IMR-90 (cell line): ENCODE results near the gene TCF7L1. TPM values are rescaled to one million over a fixed set of nuclear protein-coding genes. Genes with fewer than 3 reads are reported as not detected.

Experiments
- ATAC-seq: fragments of 200-7000 bp; cut with Tn5 transposase; 2 replicates; pipeline ENCODE4 v1.9.1; 2020; ENCODE audit warnings: low read depth, mild to moderate bottlenecking, moderate library complexity
- BruUV-seq: library from RNA; stranded (reverse); fragments of 400-500 nt; replicated peaks from 2 replicates; lab custom pipeline; 2021; lab: Mats Ljungman, UMichigan
- CTCF ChIA-PET: fragments of 300-600 bp; formaldehyde crosslinking; extraction: SDS; loops from one replicate; lab custom pipeline; 2021; ENCODE audit warnings: antibody characterized with exemption; lab: Yijun Ruan, JAX
- POLR2A ChIA-PET: fragments of 300-600 bp; sonication (Branson Sonifier 250); formaldehyde crosslinking; loops from one replicate; lab custom pipeline; 2022; ENCODE audit warnings: antibody characterized with exemption; ENCODE audit not compliant: unreplicated experiment; lab: Charles Lee
- DNase-seq: peaks from one replicate; pipeline ENCODE4 v3.0.0; 2013
- H2AFZ ChIP-seq: replicated peaks from 2 replicates; pipeline ENCODE3; 2013; ENCODE audit warnings: low read length, mild to moderate bottlenecking; ENCODE audit not compliant: poor library complexity
- H2AK5ac ChIP-seq: 2 replicates; pipeline ENCODE4 v1.6.1; 2013; ENCODE audit warnings: low read depth, low read length, inconsistent platforms
- H2AK9ac ChIP-seq: replicated peaks from 2 replicates; pipeline ENCODE3; 2013; ENCODE audit warnings: mild to moderate bottlenecking, low read depth, low read length, moderate library complexity; ENCODE audit not compliant: poor library complexity
- H2BK120ac ChIP-seq: 2 replicates; pipeline ENCODE4 v1.6.1; 2013; ENCODE audit warnings: low read depth, low read length, inconsistent platforms
- H2BK15ac ChIP-seq: 3 replicates; pipeline ENCODE4 v1.6.1; 2013; ENCODE audit warnings: low read depth, low read length, inconsistent platforms
- H2BK20ac ChIP-seq: 2 replicates; pipeline ENCODE4 v1.6.1; 2013; ENCODE audit warnings: low read depth, mild to moderate bottlenecking, inconsistent platforms, low read length, moderate library complexity
- H2BK5ac ChIP-seq: 2 replicates; pipeline ENCODE4 v1.6.1; 2013; ENCODE audit warnings: mild to moderate bottlenecking, low read depth, low read length, inconsistent platforms; ENCODE audit not compliant: poor library complexity, severe bottlenecking
- H3K14ac ChIP-seq: replicated peaks from 2 replicates; pipeline ENCODE4 v1.6.1; 2013; ENCODE audit warnings: low read depth, low read length, inconsistent platforms
- H3K18ac ChIP-seq: 2 replicates; pipeline ENCODE4 v1.6.1; 2013; ENCODE audit warnings: low read depth, low read length, control low read depth
- H3K23ac ChIP-seq: 2 replicates; pipeline ENCODE4 v1.6.1; 2013; ENCODE audit warnings: low read depth, low read length, inconsistent platforms
- H3K27ac ChIP-seq: 2 replicates; pipeline ENCODE4 v1.5.1; 2013; ENCODE audit warnings: mild to moderate bottlenecking, control low read depth, low read length; ENCODE audit not compliant: insufficient read depth
- H3K27me3 ChIP-seq: 2 replicates; pipeline ENCODE4 v1.6.1; 2013; ENCODE audit warnings: low read length; ENCODE audit not compliant: control insufficient read depth, insufficient read depth
- H3K36me3 ChIP-seq: 2 replicates; pipeline ENCODE4 v1.6.1; 2013; ENCODE audit warnings: low read length, mixed read lengths; ENCODE audit not compliant: control insufficient read depth, insufficient read depth
- H3K4ac ChIP-seq: 2 replicates; pipeline ENCODE4 v1.6.1; 2013; ENCODE audit warnings: low read depth, low read length, inconsistent platforms
- H3K4me1 ChIP-seq: 2 replicates; pipeline ENCODE4 v1.6.1; 2013; ENCODE audit warnings: low read length, mixed read lengths; ENCODE audit not compliant: control insufficient read depth, insufficient read depth
- H3K4me2 ChIP-seq: 2 replicates; pipeline ENCODE4 v1.6.1; 2013; ENCODE audit warnings: low read depth, mild to moderate bottlenecking, control low read depth, low read length, moderate library complexity
- H3K4me3 ChIP-seq: 2 replicates; pipeline ENCODE4 v1.5.1; 2013; ENCODE audit warnings: low read depth, mild to moderate bottlenecking, control low read depth, low read length, moderate library complexity; ENCODE audit not compliant: insufficient read depth
- H3K56ac ChIP-seq: 2 replicates; pipeline ENCODE4 v1.6.1; 2013; ENCODE audit warnings: low read length, inconsistent platforms; ENCODE audit not compliant: insufficient read depth; ENCODE audit errors: extremely low read depth
- H3K79me1 ChIP-seq, 2 experiments: 2 replicates each; pipeline ENCODE4 v1.6.1; 2013; ENCODE audit warnings: low read length in 2 of 2, inconsistent platforms in 1 of 2, low read depth in 1 of 2
- H3K9ac ChIP-seq: 2 replicates; pipeline ENCODE4 v1.6.1; 2013; ENCODE audit warnings: low read depth, low read length, control low read depth
- H3K9me1 ChIP-seq: 2 replicates; pipeline ENCODE4 v1.6.1; 2013; ENCODE audit warnings: low read length, inconsistent platforms; ENCODE audit not compliant: insufficient read depth
- H3K9me3 ChIP-seq: 2 replicates; pipeline ENCODE4 v1.6.1; 2013; ENCODE audit warnings: low read length; ENCODE audit not compliant: control insufficient read depth, insufficient read depth
- H4K20me1 ChIP-seq: 2 replicates; pipeline ENCODE4 v1.6.1; 2013; ENCODE audit warnings: low read length, inconsistent platforms; ENCODE audit not compliant: insufficient read depth
- H4K5ac ChIP-seq: 2 replicates; pipeline ENCODE4 v1.6.1; 2013; ENCODE audit warnings: mild to moderate bottlenecking, low read depth, low read length, control low read depth
- H4K8ac ChIP-seq, 2 experiments: 2 replicates each; pipeline ENCODE4 v1.6.1; 2013; ENCODE audit warnings: low read depth in 2 of 2, low read length in 2 of 2, control low read depth in 1 of 2, inconsistent platforms in 1 of 2
- H4K91ac ChIP-seq: 2 replicates; pipeline ENCODE4 v1.6.1; 2013; ENCODE audit warnings: low read depth, low read length, inconsistent platforms; ENCODE audit not compliant: insufficient read depth
- CHD1 ChIP-seq: IDR thresholded peaks from 2 replicates; pipeline ENCODE4 v1.6.1; 2012; ENCODE audit warnings: low read depth, low read length, improper control_type of control experiment
- RFX5 ChIP-seq: IDR thresholded peaks from 2 replicates; pipeline ENCODE4 v1.8.0; 2012; ENCODE audit warnings: low read depth, mild to moderate bottlenecking, low read length, moderate library complexity
- SMC3 ChIP-seq: fragments of 150-350 bp; IDR thresholded peaks from 2 replicates; pipeline ENCODE4 v1.6.1; 2016; ENCODE audit warnings: low read depth, mild to moderate bottlenecking, antibody characterized with exemption, low read length, moderate library complexity
- USF2 ChIP-seq: fragments of 150-350 bp; IDR thresholded peaks from 2 replicates; pipeline ENCODE4 v1.6.1; 2017; ENCODE audit warnings: mild to moderate bottlenecking, antibody characterized with exemption, low read length, low read depth
- WGBS, 2 experiments: methylation state at CpG; one replicate each; pipeline versions ENCODE4 v1.1.5 to v1.1.7; 2013; ENCODE audit warnings: missing lambda C conversion rate in 2 of 2; ENCODE audit not compliant: insufficient read length in 1 of 2; ENCODE audit errors: extremely low coverage in 2 of 2; 5-methylcytosine and 5-hydroxymethylcytosine counted together
- dilution Hi-C: fragments of 300-500 bp; cut with HindIII; formaldehyde crosslinking; loops from one replicate; pipeline ENCODE4 v1.14.3; 2018; ENCODE audit warnings: low sequenced_read_pairs; ENCODE audit not compliant: unreplicated experiment
- in situ Hi-C: fragments of 300-500 bp; cut with MboI; formaldehyde crosslinking; loops from 3 replicates; pipeline ENCODE4 v1.14.3; 2019; ENCODE audit warnings: low sequenced_read_pairs, inconsistent platforms, mixed read lengths
- intact Hi-C: fragments of 100-400 bp; cut with micrococcal nuclease; formaldehyde crosslinking; loops from 2 replicates; pipeline ENCODE4 v1.10.0; 2022
- polyA plus RNA-seq, 3 experiments: library from polyadenylated mRNA; depleted of rRNA; stranded (reverse); fragments of >200 nt; gene quantifications; 2 replicates each; pipeline ENCODE4 v1.2.3, GENCODE V29; 2012; ENCODE audit warnings: low replicate concordance in 1 of 3
- total RNA-seq: library from RNA; depleted of rRNA; stranded (reverse); fragments of >200 nt; gene quantifications from 2 replicates; pipeline ENCODE4 v1.2.3, GENCODE V29; 2012

Gene TCF7L1
- total and polyA plus RNA-seq, 2 of the 4 experiments (the other 2 are of a cell fraction) = 0.72 to 11.1 TPM

GRCh38 chr2:85255456-85255812, 122.2 kb downstream of the TCF7L1 start:
- no peak overlapping the region; the same call in 1 of the 2 replicates for H4K5ac ChIP-seq
- H3K9me1 ChIP-seq = peaks cover 17% of the 10 kb centered on the region
- CTCF ChIA-PET = interaction anchor here (0.9 kb wide), 1 partner anchor 123 kb away, joined by 3 read pairs; no protein-coding TSS in a partner anchor
- peak overlapping the region; percentile 55; the same call in 1 of the 2 replicates for H3K23ac ChIP-seq
- peaks cover 24 to 89% of the 10 kb centered on the region in 2 experiments for H3K79me1 ChIP-seq
- no peaks in the 10 kb centered on the region for H3K27me3 ChIP-seq
- H4K91ac ChIP-seq = peak overlapping the region; percentile 96
- peak overlapping the region; percentile 95 for H2BK120ac ChIP-seq
- peak overlapping the region; percentile 50; the same call in 1 of the 3 replicates for H2BK15ac ChIP-seq
- intact Hi-C loops = no loop called here
- in situ Hi-C loops = no loop called here
- H2AFZ ChIP-seq = peak overlapping the region; percentile 88
- H2BK20ac ChIP-seq = peak overlapping the region; percentile 63
- dilution Hi-C loops = no loop called here
- H3K27ac ChIP-seq = peak overlapping the region; percentile 25
- ATAC-seq (no peak), DNase-seq (no peak)
- no peak for TF ChIP-seq CHD1
- no peak for TF ChIP-seq RFX5
- no peak for TF ChIP-seq SMC3
- no peak for TF ChIP-seq USF2
- peak overlapping the region in 1 of 2 experiments; percentile 82; a peak in 2 of 4 replicates for H4K8ac ChIP-seq
- H2AK5ac ChIP-seq = peak overlapping the region; percentile 89
- peak overlapping the region; percentile 12; the same call in 1 of the 2 replicates for H3K9ac ChIP-seq
- peak overlapping the region; percentile 90 for H3K4ac ChIP-seq
- no TSS peak for BruUV-seq
- H3K14ac ChIP-seq = peak overlapping the region; percentile 61
- H3K9me3 ChIP-seq = no peaks in the 10 kb centered on the region
- H3K56ac ChIP-seq = no peak overlapping the region; the same call in 1 of the 2 replicates
- POLR2A ChIA-PET = no interaction called here
- 40% methylated on average over 4 of the region's 6 CpGs; no CpG with 5 or more reads in 1 of the 2 experiments for WGBS, 2 experiments
- H3K18ac ChIP-seq = peak overlapping the region; percentile 17; the same call in 1 of the 2 replicates
- no peaks in the 10 kb centered on the region for H4K20me1 ChIP-seq
- H3K4me3 ChIP-seq = no peak overlapping the region
- peak overlapping the region; percentile 71 for H2AK9ac ChIP-seq
- peaks cover 43% of the 10 kb centered on the region for H3K4me1 ChIP-seq
- H3K4me2 ChIP-seq = no peak overlapping the region; the same call in 1 of the 2 replicates
- H3K36me3 ChIP-seq = no peaks in the 10 kb centered on the region
- peak overlapping the region; percentile 14 for H2BK5ac ChIP-seq
